Fibroblast of the aortic adventitia (primary cell): ENCODE results near the gene TBRG1. TPM values are rescaled to one million over a fixed set of nuclear protein-coding genes. Genes with fewer than 3 reads are reported as not detected.
A peak's percentile ranks its signal among the peaks of the same experiment; 100 is the strongest.

Experiments
- DNase-seq: peaks from one replicate; pipeline ENCODE4 v3.0.0-alpha.2; 2010; ENCODE audit warnings: low read depth
- H3K4me3 ChIP-seq: 2 replicates; pipeline ENCODE4 v1.5.1; 2011; ENCODE audit warnings: low read depth, mild to moderate bottlenecking, control low read depth, low read length, moderate library complexity
- total RNA-seq: library from RNA; depleted of rRNA; stranded (reverse); fragments of >200 nt; gene quantifications from 2 replicates; pipeline ENCODE4 v1.2.3, GENCODE V29; 2012; ENCODE audit warnings: low replicate concordance
- TF ChIP-seq, protein P1 (sequence below): IDR thresholded peaks from 2 replicates; pipeline ENCODE4 v1.5.1; 2011; ENCODE audit warnings: mild to moderate bottlenecking, low read length, control low read depth, inconsistent platforms; ENCODE audit not compliant: insufficient read depth

The TBRG1 gene
- total RNA-seq, 1 donor, result 31.2 TPM

GRCh38 chr11:124629961-124630360 lies 7.3 kb downstream of the TBRG1 start:
- no peak for DNase-seq
- no peak overlapping the region for H3K4me3 ChIP-seq
- TF ChIP-seq, protein P1, sequence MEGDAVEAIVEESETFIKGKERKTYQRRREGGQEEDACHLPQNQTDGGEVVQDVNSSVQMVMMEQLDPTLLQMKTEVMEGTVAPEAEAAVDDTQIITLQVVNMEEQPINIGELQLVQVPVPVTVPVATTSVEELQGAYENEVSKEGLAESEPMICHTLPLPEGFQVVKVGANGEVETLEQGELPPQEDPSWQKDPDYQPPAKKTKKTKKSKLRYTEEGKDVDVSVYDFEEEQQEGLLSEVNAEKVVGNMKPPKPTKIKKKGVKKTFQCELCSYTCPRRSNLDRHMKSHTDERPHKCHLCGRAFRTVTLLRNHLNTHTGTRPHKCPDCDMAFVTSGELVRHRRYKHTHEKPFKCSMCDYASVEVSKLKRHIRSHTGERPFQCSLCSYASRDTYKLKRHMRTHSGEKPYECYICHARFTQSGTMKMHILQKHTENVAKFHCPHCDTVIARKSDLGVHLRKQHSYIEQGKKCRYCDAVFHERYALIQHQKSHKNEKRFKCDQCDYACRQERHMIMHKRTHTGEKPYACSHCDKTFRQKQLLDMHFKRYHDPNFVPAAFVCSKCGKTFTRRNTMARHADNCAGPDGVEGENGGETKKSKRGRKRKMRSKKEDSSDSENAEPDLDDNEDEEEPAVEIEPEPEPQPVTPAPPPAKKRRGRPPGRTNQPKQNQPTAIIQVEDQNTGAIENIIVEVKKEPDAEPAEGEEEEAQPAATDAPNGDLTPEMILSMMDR, result no peak

DNA sequence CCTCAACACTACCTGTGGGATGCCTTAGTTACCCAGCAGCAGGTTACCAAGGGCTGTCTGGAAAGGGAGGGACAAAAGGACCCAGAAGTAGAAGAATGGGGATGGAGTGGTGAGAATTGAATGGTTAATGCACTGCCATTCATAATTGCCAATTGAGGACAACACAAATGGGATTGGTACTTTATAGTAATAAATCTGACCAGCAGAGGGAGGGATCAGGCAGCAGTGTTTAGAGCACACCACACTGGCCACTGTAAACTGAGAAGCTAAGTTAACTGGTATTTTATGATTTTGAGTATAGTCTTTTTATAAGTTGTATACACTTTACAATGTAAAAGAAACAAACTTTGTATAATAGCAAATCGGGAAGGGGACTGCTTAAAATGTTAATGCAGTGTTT lies 10.7 kb downstream of the TBRG1 start:
- DNase-seq, result no peak
- TF ChIP-seq, protein P1, result peak; percentile 28
- H3K4me3 ChIP-seq, result no peak overlapping the region

- TF ChIP-seq, protein P1, result no peak
- H3K4me3 ChIP-seq, result no peak overlapping the region
- DNase-seq, result no peak
These were observed 13.3 kb downstream of the TBRG1 start for GRCh38 chr11:124635932-124636331.

- H3K4me3 ChIP-seq, result no peak overlapping the region
- TF ChIP-seq, protein P1, result no peak
- no peak for DNase-seq
These were observed 15.8 kb downstream of the TBRG1 start for GRCh38 chr11:124638500-124638899.

DNA sequence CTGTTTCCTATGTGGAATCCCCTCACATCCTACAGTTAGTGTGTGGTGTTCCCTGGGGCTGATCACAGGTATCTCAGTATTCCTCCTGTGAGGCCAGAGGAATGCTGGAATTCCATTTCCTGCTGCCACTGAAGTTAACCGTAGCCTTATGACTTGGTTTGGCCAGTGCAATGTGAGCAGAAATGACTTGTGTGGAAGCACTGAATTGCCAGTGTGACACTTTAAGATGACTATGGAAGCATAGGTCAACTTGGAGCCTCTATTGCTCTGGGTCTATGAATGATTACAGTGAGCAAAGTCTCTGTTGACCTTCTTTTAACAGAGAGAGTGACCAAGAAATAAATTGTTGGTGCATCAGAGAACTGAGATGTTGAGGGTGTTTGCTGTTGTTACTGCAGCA lies 16.5 kb downstream of the TBRG1 start:
- no peak overlapping the region for H3K4me3 ChIP-seq
- DNase-seq, result no peak
- TF ChIP-seq, protein P1, result no peak

- TF ChIP-seq, protein P1, result no peak
- no peak for DNase-seq
- no peak overlapping the region for H3K4me3 ChIP-seq
These were observed 18.0 kb downstream of the TBRG1 start for GRCh38 chr11:124640666-124641065.

DNA sequence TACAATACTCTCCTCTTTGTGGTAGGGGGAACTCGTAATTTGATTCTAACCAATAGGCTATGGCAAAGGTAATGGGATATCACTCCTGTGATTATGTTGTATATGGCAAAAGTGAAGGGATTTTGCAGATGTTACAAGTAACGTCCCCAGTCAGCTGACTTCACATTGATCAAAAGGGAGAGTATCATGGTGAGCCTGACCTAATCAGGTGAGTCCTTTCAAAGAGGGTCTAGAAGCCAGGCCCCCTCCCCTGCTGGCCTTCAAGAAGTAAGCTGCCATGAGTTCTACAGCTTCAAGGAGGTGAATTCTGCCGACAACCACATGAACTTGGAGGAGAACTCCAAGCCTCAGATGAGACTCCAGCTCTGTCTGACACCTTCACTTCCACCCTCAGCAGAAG lies 20.0 kb downstream of the TBRG1 start:
- TF ChIP-seq, protein P1, result no peak
- no peak for DNase-seq
- H3K4me3 ChIP-seq, result no peak overlapping the region
